ENCODE results near the gene SURF6.

SURF6 gene

DNA sequence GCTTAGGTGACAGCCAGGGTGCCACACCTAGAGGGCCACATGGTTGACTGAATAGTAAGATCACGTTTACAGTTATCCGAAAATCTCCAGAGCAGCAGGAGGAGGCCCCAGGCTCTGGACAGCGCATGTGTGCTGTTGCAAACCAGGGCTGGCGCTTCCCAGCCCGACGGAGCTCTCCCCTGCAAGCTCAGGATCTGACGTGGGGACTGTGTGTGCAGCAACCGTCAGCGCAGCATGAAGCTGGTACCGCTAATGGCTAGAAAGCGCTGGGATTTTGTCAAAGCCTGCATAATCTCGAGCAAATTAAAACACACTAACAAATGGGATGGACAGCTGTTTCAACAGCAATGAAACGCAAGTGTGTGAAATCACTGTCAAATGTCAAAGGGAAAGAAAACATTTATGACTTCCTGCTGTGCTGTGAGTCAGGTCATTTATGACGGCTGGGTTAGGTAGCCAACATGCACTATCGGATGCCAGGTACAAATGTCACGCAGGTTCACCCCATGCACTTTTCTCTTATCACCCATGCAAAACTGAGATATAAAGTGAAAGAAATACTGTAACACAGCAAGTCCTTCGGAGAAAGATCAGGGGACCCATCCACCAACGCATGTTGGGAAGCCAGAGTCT is 32.4 kb upstream of the SURF6 start:
- intact Hi-C loops (cut with DNase I): no loop called here

DNA sequence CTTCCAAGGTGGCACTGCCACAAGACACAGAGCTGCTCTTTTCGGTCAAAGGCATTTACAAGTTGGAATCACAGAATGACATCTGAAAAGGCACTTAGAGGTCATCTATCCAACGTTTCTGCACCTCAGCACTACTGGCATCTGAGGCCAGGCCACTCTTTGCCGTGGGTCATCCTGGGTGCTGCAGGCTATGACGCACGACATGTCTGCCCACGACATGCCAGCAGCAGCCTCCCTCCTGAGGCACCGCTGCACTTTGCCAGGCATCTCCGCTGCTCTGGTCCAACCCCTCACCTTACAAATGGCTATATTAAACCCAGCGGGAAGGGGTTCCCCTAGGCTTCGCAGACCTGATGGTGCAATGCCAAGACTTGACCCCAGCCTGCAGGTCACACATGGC is 31.8 kb upstream of the SURF6 start:
- DNase-seq: no peak
- intact Hi-C loops (cut with DNase I): no loop called here

More for the DNA sequence above, 32.4 kb upstream of the SURF6 start:
- peak in 1 of 10 donors; percentile 89 for DNase-seq

DNA sequence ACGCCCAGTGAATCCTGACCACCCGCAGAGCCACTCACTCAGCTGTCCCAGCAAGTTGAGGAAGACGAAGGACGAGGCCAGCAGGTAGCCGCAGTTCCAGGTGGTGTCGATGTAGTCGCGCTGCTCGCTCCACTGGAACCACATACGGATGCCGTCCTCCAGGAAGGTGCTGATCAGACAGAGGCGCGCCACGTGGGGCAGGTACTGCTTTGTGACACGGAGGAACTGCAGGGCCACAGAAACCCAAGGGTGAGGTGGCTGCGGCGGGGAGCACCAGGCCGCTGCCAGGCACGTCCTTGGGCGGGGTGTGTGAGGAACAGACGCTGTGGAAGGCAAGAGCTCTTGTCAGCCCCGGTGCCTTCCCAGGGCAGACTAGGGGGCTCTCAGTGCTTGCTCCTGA is 31.2 kb upstream of the SURF6 start:
- DNase-seq: no peak
- intact Hi-C loops (cut with DNase I): no loop called here

DNA sequence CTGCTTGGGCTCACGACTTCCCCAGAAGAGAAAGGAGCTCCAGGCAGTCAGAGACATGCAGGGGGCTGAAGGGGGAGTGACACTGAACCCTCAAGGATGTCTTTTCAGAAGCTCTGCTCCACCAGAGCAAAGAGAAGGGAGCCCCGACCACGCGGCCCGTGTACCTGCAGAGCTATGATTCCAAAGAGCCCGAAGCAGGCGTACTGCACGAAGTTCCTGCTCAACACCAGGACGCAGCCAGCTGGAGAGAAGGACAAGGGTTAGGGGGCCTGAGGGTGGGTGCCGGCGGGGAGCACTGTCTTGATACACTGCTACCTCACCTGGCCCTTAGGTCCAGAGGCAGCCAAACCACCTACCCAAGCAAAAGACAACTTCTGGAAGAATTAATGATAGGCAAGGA is 30.4 kb upstream of the SURF6 start:
- intact Hi-C loops (cut with DNase I): no loop called here
- no peak for DNase-seq

DNA sequence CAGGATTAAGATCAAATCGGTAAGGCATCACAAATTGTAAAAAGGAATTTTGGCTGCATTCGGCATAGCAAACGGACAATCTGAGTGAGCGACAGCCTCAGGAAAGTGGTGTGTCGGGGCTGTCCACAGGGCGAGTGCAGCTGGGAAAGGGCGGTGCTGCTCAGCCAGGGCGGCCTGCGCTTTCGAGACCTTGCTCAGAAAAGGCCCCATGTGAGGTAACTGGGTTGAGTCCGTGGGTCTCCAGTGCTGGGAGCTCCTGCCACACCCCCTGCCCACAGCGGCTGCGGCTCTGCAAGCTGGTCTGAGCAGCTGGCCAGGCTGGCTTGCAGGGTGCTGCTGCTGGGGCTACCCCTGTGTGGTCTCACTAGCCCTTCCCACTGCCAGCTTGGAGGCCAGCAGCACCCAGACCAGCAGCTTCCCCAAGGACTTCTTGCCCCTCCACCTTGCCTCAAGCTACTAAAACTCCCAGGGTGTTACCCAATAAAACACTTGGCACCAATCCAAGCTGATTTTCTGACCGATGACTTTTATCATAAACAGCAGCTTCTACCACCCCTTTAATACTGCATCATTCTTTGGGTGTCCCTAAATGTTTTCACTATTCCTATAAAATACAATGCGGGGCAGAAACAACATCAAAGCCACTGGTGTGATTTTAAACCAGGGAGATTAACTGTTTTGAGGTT is 26.5 kb upstream of the SURF6 start:
- intact Hi-C loops (cut with DNase I): no loop called here
- DNase-seq: no peak

DNA sequence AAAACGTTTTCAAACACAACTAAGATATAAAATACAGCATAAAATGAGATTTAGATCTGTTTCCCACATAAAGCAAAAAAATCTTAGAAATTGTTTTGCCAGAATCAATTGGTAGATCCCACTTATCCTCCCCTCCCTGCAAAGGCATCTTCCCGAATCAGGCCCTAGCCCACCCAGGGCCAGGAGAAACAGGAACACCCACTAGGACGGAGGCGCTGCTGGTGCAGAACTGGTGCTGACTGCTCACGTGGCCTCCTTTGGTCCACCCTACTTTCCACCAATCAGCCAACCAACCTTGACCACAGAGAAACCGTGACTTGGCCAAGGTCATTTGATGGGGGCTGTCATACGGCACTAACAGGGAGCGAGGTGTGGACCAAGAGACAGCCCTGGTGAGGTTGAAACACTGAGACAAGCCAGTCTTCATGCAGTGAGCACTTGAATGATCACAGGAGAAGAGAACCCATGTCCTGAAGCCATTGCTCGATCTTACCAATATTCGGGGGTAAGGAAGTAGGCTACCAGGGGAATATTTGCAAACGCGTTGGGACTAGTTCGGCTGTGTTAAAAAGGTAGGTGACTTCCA is 25.6 kb upstream of the SURF6 start:
- DNase-seq: no peak
- intact Hi-C loops (cut with DNase I): no loop called here

DNA sequence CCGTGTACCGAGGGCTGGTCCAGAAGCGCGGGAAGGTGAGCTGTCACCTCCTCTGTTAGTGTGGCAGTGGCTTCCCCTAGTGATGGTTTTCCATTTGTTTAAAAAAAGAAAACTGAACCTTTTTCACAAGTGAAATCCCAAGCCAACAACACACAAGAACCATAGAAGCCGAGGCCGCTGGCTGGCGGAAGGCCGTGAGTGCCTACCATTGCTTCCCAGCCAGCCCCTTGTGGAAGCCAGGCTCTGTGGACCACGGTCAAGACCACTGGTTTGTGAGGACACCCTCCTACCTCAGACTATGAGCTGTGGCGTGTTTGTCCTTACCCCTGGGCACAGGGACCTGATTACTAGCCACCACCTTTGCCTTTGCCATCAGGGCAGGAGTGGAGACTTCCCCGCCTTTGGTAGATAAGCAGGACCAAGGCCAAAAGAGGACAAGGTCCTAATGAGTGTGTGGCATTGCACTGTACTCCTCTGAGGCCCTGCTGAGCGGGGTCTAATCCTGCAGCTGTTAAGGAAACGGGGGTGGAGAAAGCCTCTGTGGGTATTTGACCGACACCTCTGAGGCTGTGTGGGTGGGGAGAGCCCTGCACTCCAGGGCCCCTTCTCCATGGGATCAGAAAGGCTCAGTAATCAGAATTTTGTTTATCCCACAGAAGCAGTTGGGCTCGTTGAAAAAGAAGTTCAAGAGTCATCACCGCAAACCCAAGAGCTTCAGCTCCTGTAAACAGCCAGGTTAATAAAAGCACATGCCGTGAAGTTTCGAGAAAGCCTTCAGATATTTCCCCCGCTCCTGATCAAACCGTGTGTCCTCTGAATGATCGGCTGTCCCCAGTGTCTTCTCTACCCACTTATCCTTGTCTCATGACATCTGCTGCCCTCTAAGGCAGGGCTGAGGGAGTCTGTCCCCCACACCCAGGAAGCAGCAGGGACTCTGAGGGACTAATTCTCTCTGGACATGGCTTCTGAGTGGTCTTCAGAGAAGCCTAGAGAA is 24.7 kb upstream of the SURF6 start:
- intact Hi-C loops (cut with DNase I): no loop called here
- no peak for DNase-seq

DNA sequence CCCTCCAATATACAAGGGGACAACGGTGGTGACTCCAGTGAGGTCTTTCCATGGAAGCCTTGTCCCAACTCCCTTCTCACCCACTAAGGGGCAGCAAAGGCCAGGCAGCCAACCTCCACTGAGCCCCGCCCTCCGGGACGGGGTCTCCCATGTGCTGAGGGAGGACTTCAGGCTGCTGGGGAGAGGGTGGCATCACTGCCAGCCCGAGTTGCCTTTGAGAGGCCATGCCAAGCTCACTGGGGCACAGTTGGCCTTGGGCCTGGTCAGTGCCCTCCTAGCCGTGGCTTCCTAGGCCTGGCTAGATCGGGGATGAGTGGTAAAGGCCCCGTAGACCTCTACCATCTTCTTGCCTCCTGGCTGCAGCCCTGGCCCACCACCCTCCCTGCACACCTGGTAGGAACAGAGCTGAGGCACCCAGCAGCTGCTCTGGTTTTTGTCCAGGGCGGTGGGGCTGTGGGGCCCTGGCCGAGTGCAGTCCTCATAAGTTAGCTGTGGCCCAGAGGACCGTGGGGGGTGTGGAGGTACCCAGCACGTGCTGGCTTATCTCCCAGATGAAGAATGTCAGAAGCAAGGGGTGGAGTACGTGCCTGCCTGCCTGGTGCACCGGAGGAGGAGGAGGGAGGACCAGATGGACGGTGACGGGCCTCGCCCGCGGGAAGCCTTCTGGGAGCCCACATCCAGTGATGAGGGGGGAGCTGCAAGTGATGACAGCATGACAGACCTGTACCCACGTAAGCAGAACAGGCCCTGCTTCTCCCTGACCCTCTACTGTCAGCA is 23.6 kb upstream of the SURF6 start:
- intact Hi-C loops (cut with DNase I): loop anchor here (5.0 to 10.0 kb wide), 2 partner anchors 55 to 118 kb away; partner anchors contain the start of genes REXO4 and SLC2A6
- peak in 1 of 10 donors; percentile 85 for DNase-seq

DNA sequence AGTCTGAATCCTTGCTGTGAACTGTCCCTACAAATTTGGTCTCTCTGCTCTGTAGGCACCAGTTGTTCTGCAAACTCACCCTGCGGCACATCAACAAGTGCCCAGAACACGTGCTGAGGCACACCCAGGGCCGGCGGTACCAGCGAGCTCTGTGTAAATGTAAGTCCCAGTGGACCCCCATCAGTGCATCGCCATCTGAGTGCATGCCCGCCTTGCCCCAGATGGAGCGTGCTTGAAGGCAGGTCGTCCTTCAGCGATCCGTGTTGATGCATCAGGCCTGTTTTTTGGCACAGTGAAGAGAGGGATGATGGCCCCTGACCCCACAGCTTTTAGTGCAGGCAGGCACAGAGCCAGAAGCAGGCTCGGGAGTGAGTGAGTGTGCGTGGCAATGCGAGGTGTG is 21.7 kb upstream of the SURF6 start:
- intact Hi-C loops (cut with DNase I): loop anchor here (5.0 to 10.0 kb wide), 2 partner anchors 57 to 120 kb away; partner anchors contain the start of genes REXO4 and SLC2A6
- no peak for DNase-seq

DNA sequence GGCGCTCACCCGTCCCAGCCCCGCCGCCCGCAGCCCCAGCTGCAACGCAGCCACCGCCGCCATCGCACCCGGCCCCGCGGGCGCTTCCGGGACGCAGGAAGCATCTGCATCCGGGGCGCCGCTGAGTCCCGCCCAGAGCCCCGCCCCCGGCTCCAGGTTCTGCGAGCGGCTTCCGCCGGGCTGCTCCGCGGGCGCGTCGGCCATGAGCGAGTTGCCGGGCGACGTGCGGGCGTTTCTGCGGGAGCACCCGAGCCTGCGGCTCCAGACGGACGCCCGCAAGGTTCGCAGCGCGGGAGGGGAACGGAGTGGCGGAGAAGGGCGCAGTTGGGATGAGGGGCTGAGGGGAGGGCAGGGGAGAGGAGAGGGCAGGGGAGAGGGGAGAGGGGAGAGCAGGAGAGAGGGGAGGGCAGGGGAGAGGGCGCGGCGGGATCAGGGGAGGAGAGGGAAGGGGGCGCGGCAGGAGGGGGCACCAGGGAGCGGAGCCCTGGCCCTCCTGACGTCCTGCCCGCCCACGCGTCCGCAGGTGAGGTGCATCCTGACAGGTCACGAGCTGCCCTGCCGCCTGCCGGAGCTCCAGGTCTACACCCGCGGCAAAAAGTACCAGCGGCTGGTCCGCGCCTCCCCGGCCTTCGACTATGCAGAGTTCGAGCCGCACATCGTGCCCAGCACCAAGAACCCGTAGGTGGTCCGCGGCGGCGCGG is 20.6 kb upstream of the SURF6 start, which contains the start of the genes SURF1 and SURF2:
TSS of gene SURF1 (minus strand) at position 97 of the 701 bp plus-strand sequence. CDS start at position 63, 34 bp downstream.
TSS of gene SURF2 (plus strand) at position 160 of the 701 bp plus-strand sequence. CDS start at position 203, 43 bp downstream.
- peak; percentile 80 to 98 (median 88) for DNase-seq
- intact Hi-C loops (cut with DNase I): loop anchor here (5.0 to 10.0 kb wide), 2 partner anchors 58 to 121 kb away; partner anchors contain the start of genes REXO4 and SLC2A6

DNA sequence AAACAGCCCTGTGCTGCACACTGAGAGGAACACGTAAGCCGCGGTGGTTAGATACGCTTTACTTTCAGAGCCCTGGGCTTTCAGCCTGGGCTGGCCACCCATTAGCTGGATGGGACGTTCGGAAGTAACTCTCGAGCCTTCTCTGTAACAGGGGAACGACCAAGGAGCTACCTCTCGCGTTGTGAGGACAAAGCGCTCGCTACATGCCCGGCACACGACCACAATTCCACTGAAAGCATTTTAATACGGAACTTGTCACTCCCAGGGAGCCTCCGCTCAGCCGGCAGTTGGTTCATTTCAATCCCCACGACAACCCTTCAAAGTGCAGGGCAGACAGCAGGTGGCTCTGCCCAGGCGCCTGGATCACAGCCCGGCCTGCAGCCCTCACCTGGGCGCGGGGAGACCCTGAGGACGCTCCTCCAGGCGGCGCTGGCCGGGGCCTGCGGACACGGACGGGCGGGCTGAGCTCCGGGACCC is 19.9 kb upstream of the SURF6 start:
- peak in 2 of 10 donors; percentile 25 to 82 for DNase-seq
- intact Hi-C loops (cut with DNase I): loop anchor here (5.0 to 10.0 kb wide), 2 partner anchors 59 to 121 kb away; partner anchors contain the start of genes REXO4 and SLC2A6

DNA sequence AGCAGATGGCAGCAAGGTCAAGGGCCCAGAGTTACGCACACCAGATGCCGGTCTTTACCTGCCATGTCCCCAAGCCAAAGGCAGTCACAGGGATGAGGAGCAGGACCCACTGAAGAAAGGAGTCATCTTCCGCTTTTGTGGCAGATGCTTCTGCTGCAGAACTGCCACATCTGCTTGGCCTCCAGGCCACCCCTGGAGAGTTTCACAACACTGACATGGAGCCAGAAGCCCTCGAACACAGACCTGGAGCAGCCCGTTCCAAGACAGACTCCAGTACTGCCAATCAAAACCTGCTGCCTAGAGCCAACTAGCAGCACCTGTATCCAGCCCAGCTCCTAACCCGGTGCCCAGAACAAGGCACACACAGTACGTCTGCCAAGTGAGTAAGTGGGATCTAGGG is 18.8 kb upstream of the SURF6 start:
- intact Hi-C loops (cut with DNase I): loop anchor here (5.0 to 10.0 kb wide), 2 partner anchors 60 to 123 kb away; partner anchors contain the start of genes REXO4 and SLC2A6
- DNase-seq: no peak

DNA sequence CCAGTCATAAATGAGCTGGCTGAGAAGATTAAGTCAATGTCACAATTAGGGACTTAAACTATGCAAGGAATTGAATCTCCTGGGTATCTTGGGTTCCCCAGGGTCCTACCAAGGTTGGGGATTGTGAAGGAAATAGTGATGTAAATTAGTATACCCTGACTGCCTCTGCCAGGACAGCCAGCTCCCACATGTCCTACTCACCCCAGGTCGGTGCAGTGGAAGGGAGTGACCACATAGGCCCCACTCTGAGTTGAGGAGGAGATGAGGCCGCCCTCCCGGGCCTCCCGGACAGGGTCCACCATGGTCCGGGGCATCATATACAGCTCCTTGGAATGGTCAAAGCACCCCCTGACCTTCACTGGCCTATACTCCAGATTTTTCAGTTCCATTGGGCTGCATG is 17.6 kb upstream of the SURF6 start:
- peak in 2 of 10 donors; percentile 18 to 55 for DNase-seq
- intact Hi-C loops (cut with DNase I): loop anchor here (10.0 kb wide), 1 partner anchor 61 kb away; the partner anchor contains the start of gene REXO4

DNA sequence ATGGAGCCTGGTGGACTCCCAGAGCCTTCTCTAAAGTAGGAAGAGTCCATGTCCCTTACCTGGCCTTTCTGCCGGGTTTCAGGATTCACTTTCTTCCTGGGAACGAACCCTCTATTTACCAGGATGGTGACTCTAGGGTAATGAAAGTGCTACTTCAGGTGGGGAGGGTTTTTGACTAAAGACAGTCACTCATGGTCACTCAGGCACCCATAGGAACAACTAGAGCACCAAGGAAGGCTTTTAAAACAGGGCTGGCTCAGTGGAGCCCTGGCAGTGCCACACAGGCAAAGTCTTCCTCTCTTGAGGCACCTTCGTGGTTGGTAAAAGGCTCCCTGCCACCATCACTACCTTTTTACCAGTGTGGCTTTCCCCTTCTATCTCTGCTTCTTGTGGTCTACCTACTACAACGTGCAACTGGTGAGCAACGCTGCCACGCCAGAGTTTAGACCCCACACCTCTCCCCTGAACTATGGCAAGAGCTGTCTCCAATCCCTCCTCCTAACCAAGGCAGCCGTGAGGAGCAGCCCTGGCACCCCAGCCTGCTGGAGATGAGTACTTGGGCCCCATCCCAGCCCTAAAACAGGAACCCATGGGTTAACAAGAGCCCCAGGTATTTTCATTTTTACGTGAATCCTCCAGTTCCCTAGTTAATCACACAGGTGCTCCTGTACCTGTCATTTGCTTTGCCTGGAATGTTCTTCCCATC is 16.8 kb upstream of the SURF6 start:
- peak in 2 of 10 donors; percentile 18 to 32 for DNase-seq
- intact Hi-C loops (cut with DNase I): loop anchor here (10.0 kb wide), 1 partner anchor 62 kb away; the partner anchor contains the start of gene REXO4

DNA sequence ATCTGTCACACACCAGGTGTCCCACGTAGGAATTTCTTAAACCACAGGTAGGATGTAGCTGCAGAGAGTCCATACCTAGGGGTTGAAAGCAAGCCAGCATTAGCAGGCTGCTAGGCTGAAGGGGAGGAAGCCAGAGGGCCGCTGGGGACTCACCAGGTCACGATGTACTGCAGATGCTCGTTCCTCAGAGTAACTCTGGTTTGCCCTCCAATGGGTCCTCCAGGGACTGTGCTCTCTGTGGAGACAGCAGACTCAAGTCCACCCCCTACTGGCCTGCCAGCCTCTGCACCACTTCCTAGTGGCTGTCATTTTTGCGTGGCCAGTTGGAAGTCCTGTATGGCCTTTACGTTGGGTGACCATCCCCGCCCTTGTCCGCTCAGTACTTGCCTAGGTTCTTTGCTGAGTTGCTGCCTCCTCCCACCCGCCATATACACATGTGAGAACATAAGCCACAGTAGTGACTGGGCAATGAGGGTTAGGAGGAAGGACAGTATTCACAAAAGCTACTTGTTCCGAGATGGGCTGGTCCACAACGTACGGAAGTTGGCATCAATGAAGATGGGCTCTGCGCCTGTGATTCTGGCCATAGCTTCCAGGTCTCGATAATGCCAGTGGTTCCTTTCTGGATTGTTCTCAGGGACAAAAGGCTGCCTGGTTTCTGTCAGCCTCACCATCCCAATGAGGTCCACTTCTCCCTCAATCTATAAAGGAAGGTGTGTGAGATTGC is 16.1 kb upstream of the SURF6 start:
- intact Hi-C loops (cut with DNase I): loop anchor here (10.0 kb wide), 1 partner anchor 63 kb away; the partner anchor contains the start of gene REXO4
- DNase-seq: peak in 3 of 10 donors; percentile 69 to 84 (median 78)

DNA sequence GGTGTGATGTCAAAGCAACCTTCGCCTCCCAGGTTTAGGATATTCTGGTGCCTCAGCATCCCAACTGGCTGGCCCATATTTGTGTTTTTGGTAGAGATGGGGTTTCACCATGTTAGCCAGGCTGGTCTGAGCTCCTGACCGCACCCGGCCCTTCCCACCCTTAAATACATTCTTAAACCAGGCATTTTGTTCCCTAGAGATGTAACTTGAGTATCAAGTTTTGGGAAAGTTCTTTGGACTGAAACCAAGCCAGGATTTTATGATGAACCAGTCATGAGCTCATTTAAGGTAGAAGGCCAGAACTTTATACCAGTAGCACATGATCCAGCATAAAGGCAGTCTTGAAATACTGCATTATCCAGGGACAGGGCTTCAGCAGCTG is 15.5 kb upstream of the SURF6 start:
- peak in 1 of 10 donors; percentile 44 for DNase-seq
- intact Hi-C loops (cut with DNase I): loop anchor here (10.0 kb wide), 1 partner anchor 63 kb away; the partner anchor contains the start of gene REXO4
